ENCODE results near the gene SLC22A12.

The SLC22A12 gene

GRCh38 chr11:64613648-64614047, 22.6 kb downstream of the SLC22A12 start:
- TF ChIP-seq, protein P1, sequence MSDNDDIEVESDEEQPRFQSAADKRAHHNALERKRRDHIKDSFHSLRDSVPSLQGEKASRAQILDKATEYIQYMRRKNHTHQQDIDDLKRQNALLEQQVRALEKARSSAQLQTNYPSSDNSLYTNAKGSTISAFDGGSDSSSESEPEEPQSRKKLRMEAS (IDR thresholded peaks at IDR 0.05) = no peak
- TF ChIP-seq TCF12 (IDR thresholded peaks at IDR 0.05; ENCODE audit: low read depth) (no peak), TEAD4 (IDR thresholded peaks at IDR 0.05) (no peak), CREB1 (IDR thresholded peaks at IDR 0.05; ENCODE audit: low read depth) (no peak), TAF1 (IDR thresholded peaks at IDR 0.05; ENCODE audit: low read depth) (no peak), ZBTB7A (IDR thresholded peaks at IDR 0.05; ENCODE audit: low read depth) (no peak), EP300 (IDR thresholded peaks at IDR 0.05; ENCODE audit: borderline replicate concordance) (no peak), EGR1 (IDR thresholded peaks at IDR 0.05) (no peak), CEBPB (IDR thresholded peaks at IDR 0.05) (no peak), RAD21 (IDR thresholded peaks at IDR 0.05; ENCODE audit: low read depth) (no peak), REST (IDR thresholded peaks at IDR 0.05; ENCODE audit: low read depth) (no peak), YY1 (IDR thresholded peaks at IDR 0.05; ENCODE audit: low read depth) (no peak), FOXM1 (IDR thresholded peaks at IDR 0.05; ENCODE audit: borderline replicate concordance, low read depth) (no peak), NFIC (IDR thresholded peaks at IDR 0.05) (no peak)
- TF ChIP-seq, protein P2, sequence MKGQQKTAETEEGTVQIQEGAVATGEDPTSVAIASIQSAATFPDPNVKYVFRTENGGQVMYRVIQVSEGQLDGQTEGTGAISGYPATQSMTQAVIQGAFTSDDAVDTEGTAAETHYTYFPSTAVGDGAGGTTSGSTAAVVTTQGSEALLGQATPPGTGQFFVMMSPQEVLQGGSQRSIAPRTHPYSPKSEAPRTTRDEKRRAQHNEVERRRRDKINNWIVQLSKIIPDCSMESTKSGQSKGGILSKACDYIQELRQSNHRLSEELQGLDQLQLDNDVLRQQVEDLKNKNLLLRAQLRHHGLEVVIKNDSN (IDR thresholded peaks at IDR 0.05) = no peak

DNA sequence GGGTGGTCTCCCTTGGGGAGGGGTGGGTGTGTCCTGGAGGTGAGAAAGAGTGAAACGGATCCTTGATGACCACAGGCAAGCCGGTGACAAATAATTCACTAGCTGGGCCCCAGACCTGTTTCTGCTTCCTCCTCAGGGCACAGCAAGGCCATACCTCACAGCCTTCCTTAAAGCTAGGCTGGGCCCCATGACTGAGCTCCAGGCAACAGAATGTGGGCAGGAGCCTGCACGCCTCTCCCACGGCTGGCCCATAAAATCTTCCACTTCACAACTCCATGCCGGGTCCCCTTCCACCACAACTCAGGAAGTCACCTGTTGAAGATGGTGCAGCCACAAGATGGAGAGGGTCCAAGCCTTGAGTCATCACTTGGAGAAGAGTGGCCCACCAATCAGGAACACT, 23.9 kb downstream of the SLC22A12 start:
- no peak for TF ChIP-seq RAD21 (IDR thresholded peaks at IDR 0.05; ENCODE audit: low read depth)
- no peak for TF ChIP-seq YY1 (IDR thresholded peaks at IDR 0.05; ENCODE audit: low read depth)
- no peak for TF ChIP-seq TCF12 (IDR thresholded peaks at IDR 0.05; ENCODE audit: low read depth)
- no peak for TF ChIP-seq NFIC (IDR thresholded peaks at IDR 0.05)
- TF ChIP-seq CEBPB (IDR thresholded peaks at IDR 0.05) = no peak
- no peak for TF ChIP-seq TEAD4 (IDR thresholded peaks at IDR 0.05)
- TF ChIP-seq, protein P1 (IDR thresholded peaks at IDR 0.05) = no peak
- no peak for TF ChIP-seq CREB1 (IDR thresholded peaks at IDR 0.05; ENCODE audit: low read depth)
- TF ChIP-seq FOXM1 (IDR thresholded peaks at IDR 0.05; ENCODE audit: borderline replicate concordance, low read depth) = no peak

GRCh38 chr11:64616817-64617216, 25.8 kb downstream of the SLC22A12 start:
- no peak for TF ChIP-seq FOXM1 (IDR thresholded peaks at IDR 0.05; ENCODE audit: borderline replicate concordance, low read depth)
- no peak for TF ChIP-seq EP300 (IDR thresholded peaks at IDR 0.05; ENCODE audit: borderline replicate concordance)
- no peak for TF ChIP-seq TCF12 (IDR thresholded peaks at IDR 0.05; ENCODE audit: low read depth)
- no peak for TF ChIP-seq NFIC (IDR thresholded peaks at IDR 0.05)
- no peak for TF ChIP-seq RAD21 (IDR thresholded peaks at IDR 0.05; ENCODE audit: low read depth)
- TF ChIP-seq, protein P1 (IDR thresholded peaks at IDR 0.05) = no peak
- no peak for TF ChIP-seq ZBTB7A (IDR thresholded peaks at IDR 0.05; ENCODE audit: low read depth)
- no peak for TF ChIP-seq EGR1 (IDR thresholded peaks at IDR 0.05)
- no peak for TF ChIP-seq CREB1 (IDR thresholded peaks at IDR 0.05; ENCODE audit: low read depth)
- TF ChIP-seq, protein P2 (IDR thresholded peaks at IDR 0.05) = no peak
- no peak for TF ChIP-seq YY1 (IDR thresholded peaks at IDR 0.05; ENCODE audit: low read depth)
- no peak for TF ChIP-seq REST (IDR thresholded peaks at IDR 0.05; ENCODE audit: low read depth)
- no peak for TF ChIP-seq TAF1 (IDR thresholded peaks at IDR 0.05; ENCODE audit: low read depth)
- no peak for TF ChIP-seq TEAD4 (IDR thresholded peaks at IDR 0.05)
- TF ChIP-seq CEBPB (IDR thresholded peaks at IDR 0.05) = no peak

GRCh38 chr11:64619196-64619595, 28.2 kb downstream of the SLC22A12 start:
- TF ChIP-seq CEBPB (IDR thresholded peaks at IDR 0.05) = no peak
- TF ChIP-seq REST (IDR thresholded peaks at IDR 0.05; ENCODE audit: low read depth) = no peak
- no peak for TF ChIP-seq TCF12 (IDR thresholded peaks at IDR 0.05; ENCODE audit: low read depth)
- TF ChIP-seq TAF1 (IDR thresholded peaks at IDR 0.05; ENCODE audit: low read depth) = no peak
- TF ChIP-seq TEAD4 (IDR thresholded peaks at IDR 0.05) = no peak
- TF ChIP-seq, protein P2 (IDR thresholded peaks at IDR 0.05) = no peak
- TF ChIP-seq EP300 (IDR thresholded peaks at IDR 0.05; ENCODE audit: borderline replicate concordance) = no peak
- TF ChIP-seq EGR1 (IDR thresholded peaks at IDR 0.05) = no peak
- no peak for TF ChIP-seq FOXM1 (IDR thresholded peaks at IDR 0.05; ENCODE audit: borderline replicate concordance, low read depth)
- TF ChIP-seq, protein P1 (IDR thresholded peaks at IDR 0.05) = no peak
- TF ChIP-seq CREB1 (IDR thresholded peaks at IDR 0.05; ENCODE audit: low read depth) = no peak
- no peak for TF ChIP-seq ZBTB7A (IDR thresholded peaks at IDR 0.05; ENCODE audit: low read depth)
- no peak for TF ChIP-seq RAD21 (IDR thresholded peaks at IDR 0.05; ENCODE audit: low read depth)
